Left ventricle myocardium inferior (tissue), 1 donor: ENCODE data around the gene MT1A. TPM values are rescaled to one million over a fixed set of nuclear protein-coding genes. Genes with fewer than 3 reads are reported as not detected.
A peak's percentile ranks its signal among the peaks of the same experiment; 100 is the strongest.

Experiments used
- DNase-seq: peaks from one replicate; pipeline ENCODE4 v3.0.0-alpha.2; 2020
- H3K27ac ChIP-seq: fragments of 200-600 bp; replicated peaks from 2 replicates; pipeline ENCODE4 v1.8.0; 2021
- H3K27me3 ChIP-seq: fragments of 200-600 bp; 2 replicates; pipeline ENCODE4 v1.8.0; 2021; ENCODE audit warnings: low read depth
- H3K36me3 ChIP-seq: fragments of 200-600 bp; 2 replicates; pipeline ENCODE4 v1.8.0; 2021
- H3K4me1 ChIP-seq: fragments of 200-600 bp; 2 replicates; pipeline ENCODE4 v1.8.0; 2021
- H3K4me3 ChIP-seq: fragments of 200-600 bp; 2 replicates; pipeline ENCODE4 v1.8.0; 2021; ENCODE audit warnings: mild to moderate bottlenecking, moderate library complexity
- H3K9me3 ChIP-seq: fragments of 200-600 bp; replicated peaks from 2 replicates; pipeline ENCODE4 v1.8.0; 2021
- intact Hi-C: fragments of 100-400 bp; cut with micrococcal nuclease; formaldehyde crosslinking; loops from one replicate; pipeline ENCODE4 v1.11.0; 2022
- total RNA-seq: library from RNA; stranded (reverse); fragmentation: NEBNext Ultra II Directional; extraction: Animal tissue kit (Norgen Biotek cat#: 25700); gene quantifications from one replicate; pipeline ENCODE4 v1.2.1, GENCODE V29; 2021
- TF ChIP-seq, protein P1 (sequence below): fragments of 200-600 bp; IDR thresholded peaks from 2 replicates; pipeline ENCODE4 v1.8.0; 2021; ENCODE audit warnings: antibody characterized with exemption, mild to moderate bottlenecking, borderline replicate concordance
- donor health status: DM: no; HTN: yes; CAD: no; lungs with severe emphysema.

Gene MT1A
- total RNA-seq, 1 donor from 2014 or later = 1.2 TPM

DNA sequence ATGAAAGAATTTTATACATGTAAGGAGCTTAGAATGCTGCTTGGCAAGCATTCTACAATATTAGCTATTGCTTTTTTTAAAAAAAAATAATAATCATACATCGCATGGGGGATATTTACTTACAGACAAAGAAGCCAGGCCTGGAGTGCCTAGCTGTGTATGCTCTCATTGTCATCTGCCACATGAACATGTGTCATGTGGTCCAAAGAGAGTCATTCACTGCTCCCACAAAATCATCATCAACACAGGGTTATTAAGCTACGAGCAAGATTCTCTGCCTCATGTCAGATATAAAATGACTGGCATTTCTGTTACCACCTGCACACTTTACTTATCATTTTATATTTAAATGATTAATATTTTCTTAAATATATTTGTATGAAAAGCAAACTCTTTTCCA is 14.8 kb upstream of the MT1A start:
- Histone ChIP-seq H3K27ac (no peak overlapping the region), H3K9me3 (no peaks in the 10 kb centered on the region), H3K4me1 (peaks cover 45% of the 10 kb centered on the region), H3K36me3 (no peaks in the 10 kb centered on the region), H3K27me3 (no peaks in the 10 kb centered on the region), H3K4me3 (no peak overlapping the region)
- DNase-seq = no peak
- TF ChIP-seq, protein P1, sequence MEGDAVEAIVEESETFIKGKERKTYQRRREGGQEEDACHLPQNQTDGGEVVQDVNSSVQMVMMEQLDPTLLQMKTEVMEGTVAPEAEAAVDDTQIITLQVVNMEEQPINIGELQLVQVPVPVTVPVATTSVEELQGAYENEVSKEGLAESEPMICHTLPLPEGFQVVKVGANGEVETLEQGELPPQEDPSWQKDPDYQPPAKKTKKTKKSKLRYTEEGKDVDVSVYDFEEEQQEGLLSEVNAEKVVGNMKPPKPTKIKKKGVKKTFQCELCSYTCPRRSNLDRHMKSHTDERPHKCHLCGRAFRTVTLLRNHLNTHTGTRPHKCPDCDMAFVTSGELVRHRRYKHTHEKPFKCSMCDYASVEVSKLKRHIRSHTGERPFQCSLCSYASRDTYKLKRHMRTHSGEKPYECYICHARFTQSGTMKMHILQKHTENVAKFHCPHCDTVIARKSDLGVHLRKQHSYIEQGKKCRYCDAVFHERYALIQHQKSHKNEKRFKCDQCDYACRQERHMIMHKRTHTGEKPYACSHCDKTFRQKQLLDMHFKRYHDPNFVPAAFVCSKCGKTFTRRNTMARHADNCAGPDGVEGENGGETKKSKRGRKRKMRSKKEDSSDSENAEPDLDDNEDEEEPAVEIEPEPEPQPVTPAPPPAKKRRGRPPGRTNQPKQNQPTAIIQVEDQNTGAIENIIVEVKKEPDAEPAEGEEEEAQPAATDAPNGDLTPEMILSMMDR = no peak
- intact Hi-C loops = no loop called here

DNA sequence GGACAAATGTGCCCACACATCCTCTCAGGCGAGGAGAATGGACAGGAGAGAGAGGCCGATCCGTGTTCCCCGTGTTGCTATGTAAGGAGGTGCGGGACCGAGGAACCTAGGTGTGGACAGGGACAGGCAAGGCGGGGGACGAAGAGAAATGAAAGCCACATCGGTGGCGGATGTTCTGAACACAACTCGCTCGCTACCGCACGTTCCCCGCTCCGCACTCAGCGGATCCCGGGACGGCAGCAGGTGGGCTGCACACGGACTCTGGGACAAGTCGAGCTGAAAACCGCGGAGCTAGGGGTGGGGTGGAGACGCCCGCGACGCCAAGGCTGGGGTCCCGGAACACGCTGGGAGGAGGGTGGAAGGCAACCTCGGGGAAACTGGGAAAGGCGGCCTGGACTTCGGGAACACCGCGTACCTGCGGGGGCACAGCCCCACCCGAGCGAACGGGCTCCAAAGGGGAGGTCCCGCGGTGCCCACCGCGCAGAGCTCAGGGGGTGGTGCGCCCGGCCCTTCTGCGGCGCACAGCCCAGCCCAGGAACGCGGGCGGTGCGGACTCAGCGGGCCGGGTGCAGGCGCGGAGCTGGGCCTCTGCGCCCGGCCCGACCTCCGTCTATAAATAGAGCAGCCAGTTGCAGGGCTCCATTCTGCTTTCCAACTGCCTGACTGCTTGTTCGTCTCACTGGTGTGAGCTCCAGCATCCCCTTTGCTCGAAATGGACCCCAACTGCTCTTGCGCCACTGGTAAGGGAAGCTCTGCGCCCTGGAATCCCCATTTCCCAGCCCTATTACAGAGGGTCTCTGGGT is 13.1 kb upstream of the MT1A start, which contains the start of gene MT1E:
Gene MT1E (plus strand): TSS at position 642 of the 803 bp plus-strand sequence. CDS start 71 bp downstream, at position 713.
- TF ChIP-seq, protein P1 = no peak
- intact Hi-C loops = no loop called here

GRCh38 chr16:56625943-56626654 is 12.4 kb upstream of the MT1A start:
- Histone ChIP-seq H3K27me3 (no peaks in the 10 kb centered on the region), H3K27ac (peak overlapping the region; percentile 99), H3K9me3 (no peaks in the 10 kb centered on the region), H3K4me1 (peaks cover 39% of the 10 kb centered on the region), H3K36me3 (no peaks in the 10 kb centered on the region), H3K4me3 (peak overlapping the region; percentile 80)
- TF ChIP-seq, protein P1 = no peak
- intact Hi-C loops = no loop called here
- peak; percentile 71 for DNase-seq

More for the DNA sequence above, 13.1 kb upstream of the MT1A start, which contains the start of gene MT1E:
- Histone ChIP-seq H3K27me3 (no peaks in the 10 kb centered on the region), H3K4me3 (peak within 1 kb of the TSS; percentile 80), H3K4me1 (peaks cover 40% of the 10 kb centered on the region), H3K27ac (peak within 1 kb of the TSS; percentile 99), H3K36me3 (no peaks in the 10 kb centered on the region), H3K9me3 (no peaks in the 10 kb centered on the region)
- peak; percentile 88 for DNase-seq

GRCh38 chr16:56626685-56627084 is 11.8 kb upstream of the MT1A start:
- peak overlapping the region; percentile 80 for H3K4me3 ChIP-seq
- H3K4me1 ChIP-seq = peaks cover 39% of the 10 kb centered on the region
- no peaks in the 10 kb centered on the region for H3K9me3 ChIP-seq
- no peaks in the 10 kb centered on the region for H3K36me3 ChIP-seq
- H3K27me3 ChIP-seq = no peaks in the 10 kb centered on the region
- intact Hi-C loops = no loop called here
- no peak for DNase-seq
- TF ChIP-seq, protein P1 = no peak
- H3K27ac ChIP-seq = peak overlapping the region; percentile 99

DNA sequence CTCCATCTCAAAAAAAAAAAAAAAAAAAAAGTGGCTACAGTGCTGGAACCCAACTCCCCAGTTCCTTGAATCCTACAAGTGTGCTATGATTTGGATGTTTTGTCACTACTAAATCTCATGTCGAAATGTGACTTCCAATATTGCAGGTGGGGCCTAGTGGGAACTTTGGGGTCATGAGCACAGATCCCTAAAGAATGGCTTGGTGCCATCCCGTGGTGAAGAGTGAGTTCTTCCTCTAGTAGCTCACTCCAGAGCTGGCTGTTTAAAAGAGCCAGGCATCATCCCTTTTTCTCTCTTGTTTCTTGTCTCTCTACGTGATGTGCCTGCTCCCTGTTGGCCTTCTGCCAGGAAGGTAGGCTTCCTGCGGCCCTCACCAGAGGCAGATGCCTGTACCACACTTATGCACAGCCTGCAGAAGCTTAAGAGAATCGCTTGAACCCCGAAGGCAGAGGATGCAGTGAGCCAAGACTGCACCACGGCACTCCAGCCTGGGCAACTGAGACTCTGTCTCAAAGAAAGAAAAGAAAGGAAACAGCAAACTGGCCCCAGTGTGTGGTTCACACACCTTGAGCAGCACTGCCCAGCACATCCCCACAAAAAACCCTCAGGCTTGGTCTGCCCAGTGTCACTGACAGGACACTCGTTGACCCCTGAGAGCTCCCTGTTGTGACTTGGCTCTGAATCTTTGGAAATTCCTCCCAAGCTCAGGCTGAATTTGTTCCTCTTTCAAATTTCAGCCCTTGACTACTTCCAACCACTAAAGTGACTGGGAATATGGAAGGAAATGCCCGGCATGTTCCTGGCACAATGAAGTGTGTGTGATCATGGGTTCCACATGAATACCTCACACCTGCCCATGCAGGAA is 9.7 kb upstream of the MT1A start:
- no peak for DNase-seq
- Histone ChIP-seq H3K4me1 (peaks cover 46% of the 10 kb centered on the region), H3K4me3 (no peak overlapping the region), H3K36me3 (no peaks in the 10 kb centered on the region), H3K27ac (peak overlapping the region; percentile 27), H3K9me3 (no peaks in the 10 kb centered on the region), H3K27me3 (peaks cover 4% of the 10 kb centered on the region)
- TF ChIP-seq, protein P1 = no peak
- intact Hi-C loops = no loop called here
